Stomach smooth muscle (tissue), 2 donors: ENCODE measurements around the gene CYP2A6.

Experiments
- H3K27ac ChIP-seq: one replicate; pipeline ENCODE4 v1.7.0; 2013; ENCODE audit warnings: mild to moderate bottlenecking, low read length, inconsistent platforms
- H3K27me3 ChIP-seq, 2 donors: one replicate each; pipeline ENCODE4 v1.7.0; 2013; ENCODE audit warnings: low read length in 2 of 2; ENCODE audit not compliant: insufficient read depth in 2 of 2, control insufficient read depth in 1 of 2
- H3K36me3 ChIP-seq, 2 donors: one replicate each; pipeline ENCODE4 v1.7.0; 2013; ENCODE audit warnings: low read length in 2 of 2; ENCODE audit not compliant: control insufficient read depth in 2 of 2, insufficient read depth in 2 of 2
- H3K4me1 ChIP-seq: one replicate; pipeline ENCODE4 v1.7.0; 2013; ENCODE audit warnings: low read length; ENCODE audit not compliant: control insufficient read depth, insufficient read depth
- H3K4me3 ChIP-seq, 2 donors: one replicate each; pipeline ENCODE4 v1.7.0; 2013; ENCODE audit warnings: low read length in 2 of 2
- H3K9ac ChIP-seq, 2 donors: one replicate each; pipeline ENCODE4 v1.7.0; 2013; ENCODE audit warnings: low read length in 2 of 2, mild to moderate bottlenecking in 1 of 2
- H3K9me3 ChIP-seq, 2 donors: one replicate each; pipeline ENCODE4 v1.7.0; 2013; ENCODE audit warnings: low read length in 2 of 2; ENCODE audit not compliant: control insufficient read depth in 2 of 2
- donor health status: healthy.
- donor health status: Pancreatic carcinoma.

CYP2A6 gene

DNA sequence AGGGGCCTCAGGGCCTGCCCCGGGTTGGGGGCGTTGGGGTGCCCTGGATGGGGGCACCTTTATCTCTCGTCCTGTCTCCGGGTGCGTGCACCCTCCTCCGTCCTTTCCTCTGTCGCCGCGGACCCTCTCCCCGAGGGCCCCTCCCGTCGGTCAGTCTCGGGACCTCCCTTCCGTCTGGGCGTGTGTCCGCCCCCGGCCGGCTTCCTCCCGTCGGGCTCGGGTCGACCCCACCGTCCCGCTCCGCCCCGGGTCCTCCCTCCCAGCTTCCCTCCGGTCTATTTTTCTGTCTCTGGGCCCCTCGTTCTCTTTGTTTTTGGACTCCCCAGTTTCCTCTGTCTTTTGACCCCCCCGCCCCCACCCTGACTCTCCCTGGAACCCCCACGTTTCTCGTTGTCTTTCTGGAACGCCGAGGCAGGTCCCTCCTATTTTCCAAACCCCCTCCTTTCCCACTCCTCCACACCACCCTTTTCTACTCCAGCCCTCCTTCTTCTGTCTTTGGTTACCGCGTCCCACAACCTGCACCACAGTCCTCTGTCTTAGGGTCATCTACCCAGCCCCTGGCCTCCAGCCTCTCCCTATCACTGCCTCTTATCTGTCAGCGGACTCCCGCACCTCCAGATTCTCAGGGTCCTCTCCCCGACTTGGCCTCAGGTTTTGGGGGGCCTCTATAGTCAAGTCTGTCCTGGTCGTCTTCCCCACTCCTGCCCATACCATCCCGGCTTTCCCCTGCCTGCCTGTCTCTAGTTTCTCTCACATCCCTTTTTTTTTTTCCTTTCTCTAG is 50.5 kb downstream of the CYP2A6 start:
- Histone ChIP-seq H3K36me3 (peaks cover 0 to 10% of the 10 kb centered on the region in 2 donors), H3K27ac (peak overlapping the region; percentile 75), H3K9me3 (no peaks in the 10 kb centered on the region), H3K27me3 (no peaks in the 10 kb centered on the region), H3K4me1 (peaks cover 59% of the 10 kb centered on the region), H3K9ac (peak overlapping the region; percentile 79 to 84), H3K4me3 (peak overlapping the region; percentile 80 to 85)

DNA sequence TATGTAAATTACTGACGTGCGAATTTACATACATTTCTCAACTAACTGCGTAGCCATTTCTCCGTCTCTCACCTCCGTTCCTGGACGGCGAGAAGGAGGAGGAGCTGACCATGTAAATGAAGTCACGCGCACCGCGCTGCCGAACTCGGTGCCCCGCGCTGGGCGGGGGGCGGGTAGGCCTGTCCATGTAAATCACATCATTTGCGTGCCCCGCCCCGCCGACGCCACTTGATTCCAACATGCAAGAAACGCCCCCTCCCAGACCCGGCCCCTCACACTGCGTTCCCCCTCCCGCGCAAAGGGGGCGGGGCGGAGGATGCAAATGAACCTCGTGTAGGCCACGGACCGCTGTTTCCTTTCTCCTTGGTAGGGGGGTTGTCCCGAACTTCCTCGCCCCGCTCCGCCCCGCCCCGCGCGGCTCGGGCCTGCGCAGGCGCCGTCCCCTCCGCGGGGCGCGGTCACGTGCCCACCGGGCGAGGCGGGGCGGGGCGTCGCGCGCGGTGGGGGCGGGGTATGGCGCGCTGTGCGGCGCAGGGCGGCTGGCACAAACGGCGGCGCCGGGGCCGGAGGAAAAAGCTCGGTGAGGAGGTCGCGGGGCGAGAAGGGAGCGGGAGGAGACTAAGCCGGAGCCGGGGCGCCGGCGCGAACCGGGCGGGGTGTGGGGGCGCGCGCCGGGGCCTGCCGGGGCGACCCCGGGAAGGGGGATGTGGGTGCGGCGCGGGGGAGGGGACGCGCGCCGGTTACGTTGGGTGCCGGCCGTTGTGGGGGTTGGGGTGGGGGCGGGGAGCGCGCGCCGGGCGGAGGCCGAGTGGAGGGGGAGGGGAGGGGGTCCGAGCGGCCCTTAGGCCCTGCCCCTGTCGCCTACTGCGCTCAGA is 51.3 kb downstream of the CYP2A6 start, which contains the start of gene EGLN2:
Gene EGLN2, plus strand, starts transcription at position 509 of the 875 bp plus-strand sequence. CDS start 1,382 bp downstream, outside the sequence.
- peaks cover 0 to 10% of the 10 kb centered on the region in 2 donors for H3K36me3 ChIP-seq
- H3K4me3 ChIP-seq, result peak within 1 kb of the TSS; percentile 80 to 85
- no peaks in the 10 kb centered on the region for H3K27me3 ChIP-seq
- H3K9ac ChIP-seq, result peak within 1 kb of the TSS; percentile 79 to 87
- H3K9me3 ChIP-seq, result no peaks in the 10 kb centered on the region
- H3K27ac ChIP-seq, result peak within 1 kb of the TSS; percentile 92
- H3K4me1 ChIP-seq, result peaks cover 50% of the 10 kb centered on the region

DNA sequence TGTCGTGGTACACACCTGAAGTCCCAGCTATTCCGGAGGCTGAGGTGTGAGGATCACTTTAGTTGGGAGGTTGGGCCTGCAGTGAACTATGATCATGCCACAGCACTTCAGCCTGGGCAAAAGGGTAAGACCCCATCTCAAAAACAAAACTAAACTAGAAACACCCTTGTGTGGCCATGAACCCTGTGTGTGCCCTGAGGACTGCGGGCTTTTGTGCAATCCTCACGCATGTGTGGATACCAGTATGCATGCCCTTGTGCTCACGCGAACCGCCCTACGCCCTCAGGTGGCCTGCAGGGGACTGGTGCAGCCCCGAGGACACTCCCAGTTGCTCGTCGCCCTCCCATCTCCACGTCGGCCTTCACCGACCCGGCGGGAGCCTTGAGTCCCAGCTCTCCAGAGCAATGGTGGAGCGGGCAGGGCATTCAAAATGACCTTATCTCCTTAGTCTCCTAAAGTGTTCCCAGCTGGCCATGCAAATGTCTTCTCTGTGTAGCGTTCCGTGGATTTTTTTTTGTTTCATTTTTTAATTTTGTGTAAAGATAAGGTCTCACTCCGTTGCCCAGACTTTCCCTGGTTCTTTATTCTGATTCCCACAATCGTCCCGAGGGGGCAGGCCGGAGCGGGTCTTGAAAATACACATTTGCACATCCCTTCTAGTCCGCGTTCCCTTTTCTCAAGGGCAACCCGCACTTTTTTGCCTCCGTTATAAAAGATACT is 52.1 kb downstream of the CYP2A6 start:
- H3K27ac ChIP-seq, result peak overlapping the region; percentile 92
- peaks cover 42% of the 10 kb centered on the region for H3K4me1 ChIP-seq
- H3K9me3 ChIP-seq, result no peaks in the 10 kb centered on the region
- H3K4me3 ChIP-seq, result peak overlapping the region; percentile 68 to 85
- H3K9ac ChIP-seq, result peak overlapping the region; percentile 65 to 87
- no peaks in the 10 kb centered on the region for H3K27me3 ChIP-seq
- H3K36me3 ChIP-seq, result peaks cover 0 to 10% of the 10 kb centered on the region in 2 donors

- Histone ChIP-seq H3K4me3 (peak overlapping the region in 1 of 2 donors; percentile 85), H3K9ac (no peak overlapping the region), H3K4me1 (peaks cover 35% of the 10 kb centered on the region)
Measured at GRCh38 chr19:40797166-40797962, 52.9 kb downstream of the CYP2A6 start.

More at GRCh38 chr19:40797166-40797962, 52.9 kb downstream of the CYP2A6 start:
- H3K36me3 ChIP-seq, result peaks cover under 1 to 13% of the 10 kb centered on the region in 2 donors
- H3K9me3 ChIP-seq, result no peaks in the 10 kb centered on the region
- H3K27ac ChIP-seq, result peak overlapping the region; percentile 92
- no peaks in the 10 kb centered on the region for H3K27me3 ChIP-seq
